Liver (tissue), 9 donors: ENCODE data around the gene SCPEP1. TPM values are rescaled to one million over a fixed set of nuclear protein-coding genes. Genes with fewer than 3 reads are reported as not detected.

Experiments used
- DNase-seq: peaks from one replicate; pipeline ENCODE4 v3.0.0-alpha.2; 2017; ENCODE audit warnings: low spot score
- H3K27ac ChIP-seq, 2 donors: one replicate each; pipeline ENCODE4 v1.7.0; 2013; ENCODE audit warnings: inconsistent platforms in 2 of 2, low read length in 2 of 2, control low read depth in 1 of 2, low read depth in 1 of 2, mild to moderate bottlenecking in 1 of 2
- H3K27me3 ChIP-seq, 4 donors: one replicate each; pipeline versions ENCODE4 v1.6.1 to v1.7.0; 2013; ENCODE audit warnings: low read length in 3 of 4, inconsistent platforms in 1 of 4, mild to moderate bottlenecking in 1 of 4, moderate library complexity in 1 of 4; ENCODE audit not compliant: control insufficient read depth in 4 of 4, insufficient read depth in 4 of 4
- H3K36me3 ChIP-seq, 4 donors: one replicate each; pipeline versions ENCODE4 v1.6.1 to v1.7.0; 2013; ENCODE audit warnings: low read length in 3 of 4, mild to moderate bottlenecking in 3 of 4, low read depth in 1 of 4, moderate library complexity in 1 of 4; ENCODE audit not compliant: control insufficient read depth in 4 of 4, insufficient read depth in 3 of 4
- H3K4me1 ChIP-seq, 4 donors: one replicate each; pipeline versions ENCODE4 v1.6.1 to v1.7.0; 2013; ENCODE audit warnings: low read length in 3 of 4, mild to moderate bottlenecking in 3 of 4, moderate library complexity in 1 of 4; ENCODE audit not compliant: control insufficient read depth in 4 of 4, insufficient read depth in 4 of 4
- H3K4me3 ChIP-seq, 3 donors: one replicate each; pipeline versions ENCODE4 v1.6.1 to v1.7.0; 2013; ENCODE audit warnings: low read length in 3 of 3, control low read depth in 1 of 3, low read depth in 1 of 3, mild to moderate bottlenecking in 1 of 3
- H3K9ac ChIP-seq, 2 donors: one replicate each; pipeline ENCODE4 v1.7.0; 2013; ENCODE audit warnings: low read length in 2 of 2, mild to moderate bottlenecking in 2 of 2, moderate library complexity in 2 of 2, control low read depth in 1 of 2, low read depth in 1 of 2
- H3K9me3 ChIP-seq, 4 donors: one replicate each; pipeline versions ENCODE4 v1.6.1 to v1.7.0; 2013; ENCODE audit warnings: low read length in 3 of 4; ENCODE audit not compliant: control insufficient read depth in 4 of 4
- FOXA1 ChIP-seq: IDR thresholded peaks from 2 replicates; pipeline ENCODE4 v1.6.1; 2016; ENCODE audit warnings: antibody characterized with exemption
- FOXA2 ChIP-seq: IDR thresholded peaks from 2 replicates; pipeline ENCODE4 v1.6.1; 2016; ENCODE audit warnings: antibody characterized with exemption
- GABPA ChIP-seq, 2 donors: IDR thresholded peaks in 1 of 2; conservative IDR thresholded peaks in 1 of 2; 2 replicates each; pipeline ENCODE4 v1.6.1; 2016; ENCODE audit warnings: antibody characterized with exemption in 2 of 2, mild to moderate bottlenecking in 1 of 2, moderate library complexity in 1 of 2
- HNF4A ChIP-seq, 2 donors: conservative IDR thresholded peaks; 2 replicates each; pipeline ENCODE4 v1.6.1; 2016; ENCODE audit warnings: antibody characterized with exemption in 2 of 2, mild to moderate bottlenecking in 2 of 2
- HNF4G ChIP-seq: IDR thresholded peaks from 2 replicates; pipeline ENCODE4 v1.6.1; 2016; ENCODE audit warnings: antibody characterized with exemption
- JUND ChIP-seq, 2 donors: IDR thresholded peaks; 2 replicates each; pipeline ENCODE4 v1.6.1; 2016; ENCODE audit warnings: antibody characterized with exemption in 2 of 2
- MAX ChIP-seq: IDR thresholded peaks from 2 replicates; pipeline ENCODE4 v1.6.1; 2016; ENCODE audit warnings: antibody characterized with exemption
- NR2F2 ChIP-seq: IDR thresholded peaks from 2 replicates; pipeline ENCODE4 v1.6.1; 2016; ENCODE audit warnings: antibody characterized with exemption
- RAD21 ChIP-seq, 2 donors: IDR thresholded peaks; 2 replicates each; pipeline ENCODE4 v1.6.1; 2016; ENCODE audit warnings: antibody characterized with exemption in 2 of 2, mild to moderate bottlenecking in 2 of 2
- REST ChIP-seq: IDR thresholded peaks from 2 replicates; pipeline ENCODE4 v1.6.1; 2016; ENCODE audit warnings: antibody characterized with exemption, mild to moderate bottlenecking
- RXRA ChIP-seq, 2 donors: IDR thresholded peaks; 2 replicates each; pipeline ENCODE4 v1.6.1; 2017 to 2018; ENCODE audit warnings: antibody characterized with exemption in 2 of 2, mild to moderate bottlenecking in 1 of 2
- SP1 ChIP-seq: IDR thresholded peaks from 2 replicates; pipeline ENCODE4 v1.6.1; 2018; ENCODE audit warnings: antibody characterized with exemption, mild to moderate bottlenecking
- TAF1 ChIP-seq: conservative IDR thresholded peaks from 2 replicates; pipeline ENCODE4 v1.6.1; 2016; ENCODE audit warnings: antibody characterized with exemption, mild to moderate bottlenecking
- YY1 ChIP-seq: IDR thresholded peaks from 2 replicates; pipeline ENCODE4 v1.6.1; 2016; ENCODE audit warnings: antibody characterized with exemption, mild to moderate bottlenecking
- WGBS: extraction: QIAGEN DNeasy Blood & Tissue Kit; methylation state at CpG from one replicate; pipeline ENCODE4 v1.1.7; 2013; 5-methylcytosine and 5-hydroxymethylcytosine counted together
- polyA plus RNA-seq, 2 donors: library from polyadenylated mRNA; stranded (reverse) in 1 of 2; unstranded in 1 of 2; fragments of 200-250 nt in 1 of 2; fragments of >200 nt in 1 of 2; fragmentation: Nextera tagmentation in 1 of 2; extraction: Ambion mirVana in 1 of 2; gene quantifications; one replicate each; pipeline versions ENCODE4 v1.2.1 to v1.2.3, GENCODE V29; 2013 to 2015
- total RNA-seq, 2 donors: library from RNA; depleted of rRNA; stranded (reverse); fragments of >200 nt; gene quantifications; one replicate each; pipeline ENCODE4 v1.2.3, GENCODE V29; 2014
- TF ChIP-seq, protein P1 (sequence below): fragments of 150-350 bp; IDR thresholded peaks from 2 replicates; pipeline ENCODE4 v1.5.1; 2017; ENCODE audit warnings: improper control_type of control experiment, low read depth, low read length; ENCODE audit not compliant: missing input control
- TF ChIP-seq, protein P2 (sequence below): IDR thresholded peaks from 2 replicates; pipeline ENCODE4 v1.6.1; 2016; ENCODE audit warnings: antibody characterized with exemption
- TF ChIP-seq, protein P3 (sequence below): IDR thresholded peaks from 2 replicates; pipeline ENCODE4 v1.6.1; 2016; ENCODE audit warnings: antibody characterized with exemption
- donor health status: healthy.
- donor health status: healthy.
- donor health status: healthy.
- donor health status: healthy.
- donor health status: healthy.

Gene SCPEP1
- total and polyA plus RNA-seq, 4 donors, result 15.7 to 29.3 (median 28.2) TPM

DNA sequence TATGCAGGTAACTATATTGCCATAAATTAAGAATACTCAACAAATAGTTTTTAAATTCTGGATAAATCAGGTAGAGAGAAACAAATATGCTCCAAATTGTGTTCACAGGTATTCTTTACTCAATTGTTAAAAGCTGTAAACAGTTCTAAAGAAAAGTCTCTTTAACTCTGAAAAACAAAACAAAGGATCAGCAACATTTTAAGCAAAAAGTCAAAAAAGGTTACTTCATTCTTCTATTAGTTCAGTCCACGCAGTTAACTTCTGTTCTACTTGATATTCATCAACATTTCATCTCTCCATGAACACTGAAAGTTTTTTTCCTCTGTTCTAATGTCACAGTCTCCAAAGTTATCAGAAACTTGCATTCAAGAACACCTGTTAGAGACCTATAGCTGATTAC lies 47.9 kb downstream of the SCPEP1 start:
- Histone ChIP-seq H3K4me3 (no peak overlapping the region), H3K9ac (no peak overlapping the region), H3K4me1 (no peaks in the 10 kb centered on the region), H3K9me3 (no peaks in the 10 kb centered on the region), H3K36me3 (no peaks in the 10 kb centered on the region), H3K27ac (no peak overlapping the region), H3K27me3 (no peaks in the 10 kb centered on the region)
- TF ChIP-seq SP1 (no peak), FOXA1 (no peak), JUND (IDR thresholded peaks at IDR 0.05) (no peak), RXRA (IDR thresholded peaks at IDR 0.05) (no peak), YY1 (no peak), GABPA (IDR thresholded peaks at IDR 0.05 in 1 of 2, conservative IDR thresholded peaks at IDR 0.05 in 1 of 2) (no peak), FOXA2 (no peak), REST (no peak), NR2F2 (no peak), RAD21 (IDR thresholded peaks at IDR 0.05) (no peak), TAF1 (no peak), HNF4G (no peak)
- TF ChIP-seq, protein P1, sequence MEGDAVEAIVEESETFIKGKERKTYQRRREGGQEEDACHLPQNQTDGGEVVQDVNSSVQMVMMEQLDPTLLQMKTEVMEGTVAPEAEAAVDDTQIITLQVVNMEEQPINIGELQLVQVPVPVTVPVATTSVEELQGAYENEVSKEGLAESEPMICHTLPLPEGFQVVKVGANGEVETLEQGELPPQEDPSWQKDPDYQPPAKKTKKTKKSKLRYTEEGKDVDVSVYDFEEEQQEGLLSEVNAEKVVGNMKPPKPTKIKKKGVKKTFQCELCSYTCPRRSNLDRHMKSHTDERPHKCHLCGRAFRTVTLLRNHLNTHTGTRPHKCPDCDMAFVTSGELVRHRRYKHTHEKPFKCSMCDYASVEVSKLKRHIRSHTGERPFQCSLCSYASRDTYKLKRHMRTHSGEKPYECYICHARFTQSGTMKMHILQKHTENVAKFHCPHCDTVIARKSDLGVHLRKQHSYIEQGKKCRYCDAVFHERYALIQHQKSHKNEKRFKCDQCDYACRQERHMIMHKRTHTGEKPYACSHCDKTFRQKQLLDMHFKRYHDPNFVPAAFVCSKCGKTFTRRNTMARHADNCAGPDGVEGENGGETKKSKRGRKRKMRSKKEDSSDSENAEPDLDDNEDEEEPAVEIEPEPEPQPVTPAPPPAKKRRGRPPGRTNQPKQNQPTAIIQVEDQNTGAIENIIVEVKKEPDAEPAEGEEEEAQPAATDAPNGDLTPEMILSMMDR, result no peak
- TF ChIP-seq, protein P2, sequence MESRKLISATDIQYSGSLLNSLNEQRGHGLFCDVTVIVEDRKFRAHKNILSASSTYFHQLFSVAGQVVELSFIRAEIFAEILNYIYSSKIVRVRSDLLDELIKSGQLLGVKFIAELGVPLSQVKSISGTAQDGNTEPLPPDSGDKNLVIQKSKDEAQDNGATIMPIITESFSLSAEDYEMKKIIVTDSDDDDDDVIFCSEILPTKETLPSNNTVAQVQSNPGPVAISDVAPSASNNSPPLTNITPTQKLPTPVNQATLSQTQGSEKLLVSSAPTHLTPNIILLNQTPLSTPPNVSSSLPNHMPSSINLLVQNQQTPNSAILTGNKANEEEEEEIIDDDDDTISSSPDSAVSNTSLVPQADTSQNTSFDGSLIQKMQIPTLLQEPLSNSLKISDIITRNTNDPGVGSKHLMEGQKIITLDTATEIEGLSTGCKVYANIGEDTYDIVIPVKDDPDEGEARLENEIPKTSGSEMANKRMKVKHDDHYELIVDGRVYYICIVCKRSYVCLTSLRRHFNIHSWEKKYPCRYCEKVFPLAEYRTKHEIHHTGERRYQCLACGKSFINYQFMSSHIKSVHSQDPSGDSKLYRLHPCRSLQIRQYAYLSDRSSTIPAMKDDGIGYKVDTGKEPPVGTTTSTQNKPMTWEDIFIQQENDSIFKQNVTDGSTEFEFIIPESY, result no peak
- TF ChIP-seq, protein P3, sequence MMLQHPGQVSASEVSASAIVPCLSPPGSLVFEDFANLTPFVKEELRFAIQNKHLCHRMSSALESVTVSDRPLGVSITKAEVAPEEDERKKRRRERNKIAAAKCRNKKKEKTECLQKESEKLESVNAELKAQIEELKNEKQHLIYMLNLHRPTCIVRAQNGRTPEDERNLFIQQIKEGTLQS, result no peak
- no peak for DNase-seq
- WGBS, result 88% methylated on average over 1 of the region's 1 CpG

DNA sequence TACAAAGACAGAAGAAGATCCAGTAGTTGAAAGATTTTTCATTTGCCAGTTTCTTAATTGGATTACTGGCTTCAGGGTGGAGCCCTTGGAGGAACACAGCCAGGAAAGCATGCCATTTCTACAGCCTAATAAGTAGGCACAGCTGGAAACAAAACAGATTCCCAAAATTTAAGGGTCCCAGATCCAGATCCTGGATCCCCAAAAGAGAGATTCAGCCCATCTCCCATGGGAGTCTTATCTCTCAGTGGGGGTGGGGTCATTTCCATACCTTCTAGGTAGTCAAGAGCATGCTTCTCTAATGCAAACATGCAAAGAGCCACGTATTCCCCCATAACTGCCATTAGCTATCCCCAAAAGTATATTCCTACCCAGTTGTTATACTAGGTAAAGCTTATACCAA lies 49.9 kb downstream of the SCPEP1 start:
- no peaks in the 10 kb centered on the region for H3K9me3 ChIP-seq
- no peak overlapping the region for H3K4me3 ChIP-seq
- no peak for DNase-seq
- H3K9ac ChIP-seq, result no peak overlapping the region
- H3K27ac ChIP-seq, result no peak overlapping the region
- WGBS, result 95% methylated on average over 1 of the region's 1 CpG
- H3K27me3 ChIP-seq, result no peaks in the 10 kb centered on the region
- no peaks in the 10 kb centered on the region for H3K36me3 ChIP-seq
- no peaks in the 10 kb centered on the region for H3K4me1 ChIP-seq
- TF ChIP-seq GABPA (IDR thresholded peaks at IDR 0.05 in 1 of 2, conservative IDR thresholded peaks at IDR 0.05 in 1 of 2) (no peak), MAX (no peak), TAF1 (no peak), RAD21 (IDR thresholded peaks at IDR 0.05) (no peak), NR2F2 (no peak), HNF4A (conservative IDR thresholded peaks at IDR 0.05) (no peak), REST (no peak)
- TF ChIP-seq, protein P1, result no peak
